Endothelial cell (in vitro differentiated cells): ENCODE data around the gene ZC3H12D. TPM values are rescaled to one million over a fixed set of nuclear protein-coding genes. Genes with fewer than 3 reads are reported as not detected.

Source experiments
- DNase-seq: peaks from one replicate; pipeline ENCODE4 v3.0.0; 2021; ENCODE audit warnings: low spot score
- H3K27ac Mint-ChIP-seq: one replicate; pipeline ENCODE4 v1.8.0; 2021; ENCODE audit warnings: mixed read lengths, inconsistent platforms; ENCODE audit not compliant: unreplicated experiment
- H3K27me3 Mint-ChIP-seq: one replicate; pipeline ENCODE4 v1.8.0; 2021; ENCODE audit warnings: mild to moderate bottlenecking, moderate library complexity, mixed read lengths, inconsistent platforms; ENCODE audit not compliant: unreplicated experiment
- H3K36me3 Mint-ChIP-seq: one replicate; pipeline ENCODE4 v1.8.0; 2021; ENCODE audit warnings: mild to moderate bottlenecking, low read depth, mixed read lengths, inconsistent platforms; ENCODE audit not compliant: unreplicated experiment
- H3K4me1 Mint-ChIP-seq: one replicate; pipeline ENCODE4 v1.8.0; 2021; ENCODE audit warnings: mild to moderate bottlenecking, mixed read lengths, inconsistent platforms; ENCODE audit not compliant: unreplicated experiment
- H3K4me3 Mint-ChIP-seq: one replicate; pipeline ENCODE4 v1.8.0; 2021; ENCODE audit warnings: mild to moderate bottlenecking, mixed read lengths, inconsistent platforms; ENCODE audit not compliant: unreplicated experiment
- H3K9me3 Mint-ChIP-seq: one replicate; pipeline ENCODE4 v1.8.0; 2021; ENCODE audit warnings: mixed read lengths, inconsistent platforms; ENCODE audit not compliant: unreplicated experiment
- total RNA-seq: library from RNA; stranded (reverse); fragmentation: NEBNext Ultra II Directional; extraction: Animal tissue kit (Norgen Biotek cat#: 25700); gene quantifications from one replicate; pipeline ENCODE4 v1.2.1, GENCODE V29; 2021; ENCODE audit not compliant: unreplicated experiment
- TF ChIP-seq, protein P1 (sequence below): fragments of 200-600 bp; sonication (generic); IDR thresholded peaks from one replicate; pipeline ENCODE4 v1.5.0; 2021; ENCODE audit warnings: antibody characterized with exemption; ENCODE audit not compliant: unreplicated experiment

Gene ZC3H12D
- total RNA-seq, 1 donor from 2014 or later = 0.72 TPM

DNA sequence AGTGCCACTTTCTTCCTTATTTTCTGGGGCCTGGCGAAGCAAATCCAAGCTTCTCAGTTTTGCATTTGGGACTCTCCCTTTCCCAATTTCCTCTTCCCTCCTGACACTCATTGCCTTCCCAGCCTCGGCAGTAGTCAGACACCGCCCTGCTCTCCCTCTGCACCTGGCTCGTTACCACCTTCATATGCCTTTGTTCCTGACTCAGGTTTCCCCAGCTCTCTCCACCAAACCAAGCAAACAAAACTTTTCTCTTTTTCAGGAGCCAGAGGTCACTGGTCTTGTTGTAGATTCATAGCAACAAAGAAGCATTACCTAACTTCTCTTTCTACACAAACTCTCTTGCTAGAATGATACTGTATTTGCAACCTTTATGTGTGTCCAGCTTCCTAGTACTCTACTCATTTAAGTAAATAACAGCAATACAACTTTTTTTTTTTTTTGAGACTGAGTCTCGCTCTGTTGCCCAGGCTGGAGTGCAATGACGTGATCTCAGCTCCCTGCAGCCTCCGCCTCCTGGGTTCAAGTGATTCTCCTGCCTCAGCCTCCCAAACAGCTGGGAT lies 9.0 kb upstream of the ZC3H12D start:
- Mint-ChIP-seq H3K27ac (no peak overlapping the region), H3K4me3 (no peak overlapping the region), H3K36me3 (no peaks in the 10 kb centered on the region), H3K9me3 (no peaks in the 10 kb centered on the region), H3K4me1 (peaks cover 3% of the 10 kb centered on the region), H3K27me3 (no peaks in the 10 kb centered on the region)
- DNase-seq = no peak
- TF ChIP-seq, protein P1, sequence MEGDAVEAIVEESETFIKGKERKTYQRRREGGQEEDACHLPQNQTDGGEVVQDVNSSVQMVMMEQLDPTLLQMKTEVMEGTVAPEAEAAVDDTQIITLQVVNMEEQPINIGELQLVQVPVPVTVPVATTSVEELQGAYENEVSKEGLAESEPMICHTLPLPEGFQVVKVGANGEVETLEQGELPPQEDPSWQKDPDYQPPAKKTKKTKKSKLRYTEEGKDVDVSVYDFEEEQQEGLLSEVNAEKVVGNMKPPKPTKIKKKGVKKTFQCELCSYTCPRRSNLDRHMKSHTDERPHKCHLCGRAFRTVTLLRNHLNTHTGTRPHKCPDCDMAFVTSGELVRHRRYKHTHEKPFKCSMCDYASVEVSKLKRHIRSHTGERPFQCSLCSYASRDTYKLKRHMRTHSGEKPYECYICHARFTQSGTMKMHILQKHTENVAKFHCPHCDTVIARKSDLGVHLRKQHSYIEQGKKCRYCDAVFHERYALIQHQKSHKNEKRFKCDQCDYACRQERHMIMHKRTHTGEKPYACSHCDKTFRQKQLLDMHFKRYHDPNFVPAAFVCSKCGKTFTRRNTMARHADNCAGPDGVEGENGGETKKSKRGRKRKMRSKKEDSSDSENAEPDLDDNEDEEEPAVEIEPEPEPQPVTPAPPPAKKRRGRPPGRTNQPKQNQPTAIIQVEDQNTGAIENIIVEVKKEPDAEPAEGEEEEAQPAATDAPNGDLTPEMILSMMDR = no peak

DNA sequence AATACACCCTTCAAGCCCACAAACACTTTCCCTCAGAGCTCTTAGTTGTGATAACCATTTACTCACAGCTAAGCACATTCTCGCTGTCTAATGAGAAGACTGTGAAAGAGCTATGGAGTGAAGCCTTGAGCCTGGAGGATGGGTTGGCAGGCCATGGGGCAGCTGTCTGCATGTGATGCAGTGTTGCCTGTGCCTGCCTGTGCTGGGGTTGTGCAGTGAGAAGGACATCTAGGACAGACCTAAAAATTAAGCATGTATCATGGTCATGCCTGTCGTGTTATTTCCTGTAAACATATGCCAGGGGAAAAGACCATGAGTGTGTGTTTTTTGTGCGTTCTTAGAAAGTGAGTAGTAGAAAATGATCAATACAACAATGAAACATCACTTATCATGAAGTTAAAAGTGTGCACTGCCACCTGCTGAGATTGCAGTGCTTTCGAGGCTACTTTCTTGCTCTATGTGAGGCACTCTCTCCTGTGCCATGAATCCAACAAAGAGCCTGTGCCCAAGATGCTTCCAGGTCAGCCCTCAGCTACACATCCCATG lies 8.1 kb upstream of the ZC3H12D start:
- Mint-ChIP-seq H3K27me3 (no peaks in the 10 kb centered on the region), H3K36me3 (no peaks in the 10 kb centered on the region), H3K27ac (no peak overlapping the region), H3K9me3 (no peaks in the 10 kb centered on the region), H3K4me3 (no peak overlapping the region), H3K4me1 (peaks cover 2% of the 10 kb centered on the region)
- DNase-seq = no peak
- TF ChIP-seq, protein P1 = no peak

DNA sequence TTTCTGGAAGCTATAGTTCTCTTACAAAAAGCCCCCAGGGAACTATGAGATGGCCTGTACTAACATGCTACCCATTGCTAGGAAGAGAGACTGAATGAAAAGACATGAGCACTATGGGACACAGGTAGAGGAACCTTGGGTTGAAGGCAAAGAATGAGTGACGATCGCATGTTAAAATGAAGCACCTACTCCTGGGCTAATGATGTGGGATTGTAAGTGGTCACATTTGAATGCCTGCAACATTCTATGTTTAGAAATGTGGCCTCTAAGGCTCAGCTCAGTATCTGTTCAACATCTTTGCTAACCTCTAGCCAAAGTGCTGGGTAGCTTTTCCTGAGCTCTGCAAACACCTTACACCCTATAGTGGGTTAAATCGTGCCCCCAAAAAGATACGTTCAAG lies 5.2 kb upstream of the ZC3H12D start:
- Mint-ChIP-seq H3K27me3 (peaks cover 3% of the 10 kb centered on the region), H3K4me3 (no peak overlapping the region), H3K36me3 (no peaks in the 10 kb centered on the region), H3K27ac (no peak overlapping the region), H3K4me1 (no peaks in the 10 kb centered on the region), H3K9me3 (no peaks in the 10 kb centered on the region)
- TF ChIP-seq, protein P1 = no peak
- no peak for DNase-seq

DNA sequence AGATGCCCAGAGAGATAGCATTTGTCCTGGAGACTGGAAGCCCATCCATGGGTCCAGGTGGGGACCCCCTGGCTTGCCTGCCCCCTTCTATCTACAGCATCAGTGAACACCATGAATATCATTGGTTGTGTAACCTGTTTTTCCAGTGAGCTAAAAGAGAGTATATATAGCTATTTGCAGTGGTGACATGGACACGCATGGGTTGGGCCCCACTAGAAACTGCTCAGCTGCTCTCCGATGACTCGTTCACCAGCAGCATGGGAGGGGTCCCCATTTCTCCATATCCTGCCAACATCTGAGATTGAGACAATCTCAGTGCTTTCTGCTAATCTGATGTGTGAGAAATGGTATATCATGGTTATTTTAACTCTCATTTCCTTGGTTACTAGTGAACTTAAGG lies 4.0 kb upstream of the ZC3H12D start:
- no peak for DNase-seq
- TF ChIP-seq, protein P1 = no peak
- H3K27ac Mint-ChIP-seq = no peak overlapping the region
- peaks cover 3% of the 10 kb centered on the region for H3K4me1 Mint-ChIP-seq
- no peaks in the 10 kb centered on the region for H3K36me3 Mint-ChIP-seq
- H3K9me3 Mint-ChIP-seq = no peaks in the 10 kb centered on the region
- no peak overlapping the region for H3K4me3 Mint-ChIP-seq
- H3K27me3 Mint-ChIP-seq = peaks cover 4% of the 10 kb centered on the region

DNA sequence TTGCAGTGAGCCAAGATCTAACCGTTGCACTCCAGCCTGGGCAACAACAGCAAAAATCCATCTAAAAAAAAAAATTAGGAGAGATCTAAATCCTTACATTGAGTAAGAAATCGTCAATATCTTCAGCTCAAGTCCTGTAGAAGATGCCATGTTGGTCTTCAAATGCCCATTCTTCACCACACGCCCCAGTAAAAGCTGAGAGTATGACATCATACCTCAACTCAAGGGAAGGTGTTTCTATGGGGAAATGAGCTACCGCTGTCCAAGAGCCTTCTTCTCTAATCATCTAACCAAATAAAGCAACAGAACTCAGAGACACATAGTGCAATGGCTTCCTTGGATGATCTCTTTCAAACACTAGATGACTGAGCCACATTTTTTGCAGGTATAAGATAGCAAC lies 2.5 kb upstream of the ZC3H12D start:
- TF ChIP-seq, protein P1 = no peak
- no peak overlapping the region for H3K4me3 Mint-ChIP-seq
- H3K27me3 Mint-ChIP-seq = peaks cover 4% of the 10 kb centered on the region
- no peaks in the 10 kb centered on the region for H3K36me3 Mint-ChIP-seq
- peaks cover 14% of the 10 kb centered on the region for H3K4me1 Mint-ChIP-seq
- H3K9me3 Mint-ChIP-seq = no peaks in the 10 kb centered on the region
- no peak overlapping the region for H3K27ac Mint-ChIP-seq
- DNase-seq = no peak
